Liver (tissue), 9 donors: ENCODE data around the gene FBXL22. TPM values are rescaled to one million over a fixed set of nuclear protein-coding genes. Genes with fewer than 3 reads are reported as not detected.

Experiments used
- DNase-seq: peaks from one replicate; pipeline ENCODE4 v3.0.0-alpha.2; 2017; ENCODE audit warnings: low spot score
- H3K27ac ChIP-seq, 2 donors: one replicate each; pipeline ENCODE4 v1.7.0; 2013; ENCODE audit warnings: inconsistent platforms in 2 of 2, low read length in 2 of 2, control low read depth in 1 of 2, low read depth in 1 of 2, mild to moderate bottlenecking in 1 of 2
- H3K27me3 ChIP-seq, 4 donors: one replicate each; pipeline versions ENCODE4 v1.6.1 to v1.7.0; 2013; ENCODE audit warnings: low read length in 3 of 4, inconsistent platforms in 1 of 4, mild to moderate bottlenecking in 1 of 4, moderate library complexity in 1 of 4; ENCODE audit not compliant: control insufficient read depth in 4 of 4, insufficient read depth in 4 of 4
- H3K36me3 ChIP-seq, 4 donors: one replicate each; pipeline versions ENCODE4 v1.6.1 to v1.7.0; 2013; ENCODE audit warnings: low read length in 3 of 4, mild to moderate bottlenecking in 3 of 4, low read depth in 1 of 4, moderate library complexity in 1 of 4; ENCODE audit not compliant: control insufficient read depth in 4 of 4, insufficient read depth in 3 of 4
- H3K4me1 ChIP-seq, 4 donors: one replicate each; pipeline versions ENCODE4 v1.6.1 to v1.7.0; 2013; ENCODE audit warnings: low read length in 3 of 4, mild to moderate bottlenecking in 3 of 4, moderate library complexity in 1 of 4; ENCODE audit not compliant: control insufficient read depth in 4 of 4, insufficient read depth in 4 of 4
- H3K4me3 ChIP-seq, 3 donors: one replicate each; pipeline versions ENCODE4 v1.6.1 to v1.7.0; 2013; ENCODE audit warnings: low read length in 3 of 3, control low read depth in 1 of 3, low read depth in 1 of 3, mild to moderate bottlenecking in 1 of 3
- H3K9ac ChIP-seq, 2 donors: one replicate each; pipeline ENCODE4 v1.7.0; 2013; ENCODE audit warnings: low read length in 2 of 2, mild to moderate bottlenecking in 2 of 2, moderate library complexity in 2 of 2, control low read depth in 1 of 2, low read depth in 1 of 2
- H3K9me3 ChIP-seq, 4 donors: one replicate each; pipeline versions ENCODE4 v1.6.1 to v1.7.0; 2013; ENCODE audit warnings: low read length in 3 of 4; ENCODE audit not compliant: control insufficient read depth in 4 of 4
- FOXA1 ChIP-seq: IDR thresholded peaks from 2 replicates; pipeline ENCODE4 v1.6.1; 2016; ENCODE audit warnings: antibody characterized with exemption
- FOXA2 ChIP-seq: IDR thresholded peaks from 2 replicates; pipeline ENCODE4 v1.6.1; 2016; ENCODE audit warnings: antibody characterized with exemption
- HNF4A ChIP-seq, 2 donors: conservative IDR thresholded peaks; 2 replicates each; pipeline ENCODE4 v1.6.1; 2016; ENCODE audit warnings: antibody characterized with exemption in 2 of 2, mild to moderate bottlenecking in 2 of 2
- HNF4G ChIP-seq: IDR thresholded peaks from 2 replicates; pipeline ENCODE4 v1.6.1; 2016; ENCODE audit warnings: antibody characterized with exemption
- MAX ChIP-seq: IDR thresholded peaks from 2 replicates; pipeline ENCODE4 v1.6.1; 2016; ENCODE audit warnings: antibody characterized with exemption
- NR2F2 ChIP-seq: IDR thresholded peaks from 2 replicates; pipeline ENCODE4 v1.6.1; 2016; ENCODE audit warnings: antibody characterized with exemption
- RAD21 ChIP-seq, 2 donors: IDR thresholded peaks; 2 replicates each; pipeline ENCODE4 v1.6.1; 2016; ENCODE audit warnings: antibody characterized with exemption in 2 of 2, mild to moderate bottlenecking in 2 of 2
- REST ChIP-seq: IDR thresholded peaks from 2 replicates; pipeline ENCODE4 v1.6.1; 2016; ENCODE audit warnings: antibody characterized with exemption, mild to moderate bottlenecking
- RXRA ChIP-seq, 2 donors: IDR thresholded peaks; 2 replicates each; pipeline ENCODE4 v1.6.1; 2017 to 2018; ENCODE audit warnings: antibody characterized with exemption in 2 of 2, mild to moderate bottlenecking in 1 of 2
- SP1 ChIP-seq: IDR thresholded peaks from 2 replicates; pipeline ENCODE4 v1.6.1; 2018; ENCODE audit warnings: antibody characterized with exemption, mild to moderate bottlenecking
- ZBTB33 ChIP-seq: IDR thresholded peaks from 2 replicates; pipeline ENCODE4 v1.6.1; 2016; ENCODE audit warnings: antibody characterized with exemption
- WGBS: extraction: QIAGEN DNeasy Blood & Tissue Kit; methylation state at CpG from one replicate; pipeline ENCODE4 v1.1.7; 2013; 5-methylcytosine and 5-hydroxymethylcytosine counted together
- polyA plus RNA-seq, 2 donors: library from polyadenylated mRNA; stranded (reverse) in 1 of 2; unstranded in 1 of 2; fragments of 200-250 nt in 1 of 2; fragments of >200 nt in 1 of 2; fragmentation: Nextera tagmentation in 1 of 2; extraction: Ambion mirVana in 1 of 2; gene quantifications; one replicate each; pipeline versions ENCODE4 v1.2.1 to v1.2.3, GENCODE V29; 2013 to 2015
- total RNA-seq, 2 donors: library from RNA; depleted of rRNA; stranded (reverse); fragments of >200 nt; gene quantifications; one replicate each; pipeline ENCODE4 v1.2.3, GENCODE V29; 2014
- donor health status: healthy.
- donor health status: healthy.
- donor health status: healthy.
- donor health status: healthy.
- donor health status: healthy.

Gene FBXL22
- total and polyA plus RNA-seq, 4 donors, result 0.18 to 0.29 (median 0.22) TPM

GRCh38 chr15:63626955-63627354, 29.8 kb downstream of the FBXL22 start (continued):
- no peak for TF ChIP-seq RXRA (IDR thresholded peaks at IDR 0.05)
- TF ChIP-seq REST, result no peak
- no peak for TF ChIP-seq HNF4G
- TF ChIP-seq NR2F2, result no peak
- TF ChIP-seq RAD21 (IDR thresholded peaks at IDR 0.05), result no peak

- no peak for TF ChIP-seq ZBTB33
- no peak for TF ChIP-seq RXRA (IDR thresholded peaks at IDR 0.05)
- TF ChIP-seq MAX, result no peak
- no peak for TF ChIP-seq FOXA2
- no peak for TF ChIP-seq SP1
- TF ChIP-seq HNF4A (conservative IDR thresholded peaks at IDR 0.05), result no peak
- TF ChIP-seq REST, result no peak
- TF ChIP-seq FOXA1, result no peak
- no peak for TF ChIP-seq RAD21 (IDR thresholded peaks at IDR 0.05)
- Histone ChIP-seq H3K27me3 (no peaks in the 10 kb centered on the region), H3K9ac (no peak overlapping the region), H3K27ac (no peak overlapping the region), H3K4me3 (no peak overlapping the region), H3K4me1 (no peaks in the 10 kb centered on the region), H3K36me3 (peaks cover 10 to 85% (median 70%) of the 10 kb centered on the region in 4 donors), H3K9me3 (no peaks in the 10 kb centered on the region)
- WGBS, result 95% methylated on average over 13 of the region's 13 CpGs
- no peak for DNase-seq
These were observed 31.1 kb downstream of the FBXL22 start for GRCh38 chr15:63628123-63628822.
